Activated CD4-positive, alpha-beta T cell treated with anti-CD3 and anti-CD28 coated beads for 4 hours (primary cell): ENCODE data around the gene MLH3.
A peak's percentile ranks its signal among the peaks of the same experiment; 100 is the strongest.
"Not testable (repeated sequence)": the region's sequence is repeated elsewhere in the genome, so short reads cannot be mapped to it uniquely, and the experiment has no call there.

ENCODE experiments used
- DNase-seq, 2 donors: peaks; one replicate each; pipeline ENCODE4 v3.0.0-alpha.2; 2020

The MLH3 gene

DNA sequence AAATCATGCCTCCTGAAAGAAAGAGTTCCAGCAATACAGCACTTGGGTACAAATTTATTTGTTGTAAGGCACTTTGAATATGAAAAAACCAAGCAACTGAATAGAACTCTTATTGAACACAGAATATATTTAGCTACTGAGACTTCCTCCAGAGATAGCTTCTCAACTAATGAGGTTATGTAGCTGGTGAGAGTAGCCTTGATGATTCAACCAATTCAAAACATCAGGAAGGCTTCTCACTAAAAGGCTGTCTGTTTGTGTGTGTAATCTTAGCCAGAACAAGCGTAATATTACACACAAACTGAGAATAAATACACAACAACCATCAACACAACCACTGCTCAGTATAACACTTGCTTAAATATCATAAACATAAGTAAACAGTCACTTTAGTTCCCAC is 28.2 kb downstream of the MLH3 start:
- no peak for DNase-seq

DNA sequence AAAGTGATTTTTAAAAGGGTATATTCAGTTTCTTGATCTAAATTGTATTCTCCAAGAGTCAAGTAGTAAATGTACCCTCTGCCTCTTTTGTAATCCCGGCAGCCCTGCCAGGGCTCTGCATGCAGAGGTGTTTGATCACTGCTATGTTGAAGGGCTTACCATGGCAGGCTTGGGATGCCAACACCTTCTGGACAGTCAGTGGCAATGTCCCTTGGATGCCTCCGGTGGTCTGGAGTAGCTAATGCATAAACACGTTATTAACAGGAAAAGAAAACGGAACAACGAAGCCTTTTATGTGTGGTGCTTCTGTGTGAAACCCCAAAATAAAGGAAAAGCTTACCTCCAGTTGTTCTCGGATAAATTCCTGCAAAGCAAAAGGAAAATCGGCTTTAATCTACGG is 28.6 kb downstream of the MLH3 start:
- no peak for DNase-seq

DNA sequence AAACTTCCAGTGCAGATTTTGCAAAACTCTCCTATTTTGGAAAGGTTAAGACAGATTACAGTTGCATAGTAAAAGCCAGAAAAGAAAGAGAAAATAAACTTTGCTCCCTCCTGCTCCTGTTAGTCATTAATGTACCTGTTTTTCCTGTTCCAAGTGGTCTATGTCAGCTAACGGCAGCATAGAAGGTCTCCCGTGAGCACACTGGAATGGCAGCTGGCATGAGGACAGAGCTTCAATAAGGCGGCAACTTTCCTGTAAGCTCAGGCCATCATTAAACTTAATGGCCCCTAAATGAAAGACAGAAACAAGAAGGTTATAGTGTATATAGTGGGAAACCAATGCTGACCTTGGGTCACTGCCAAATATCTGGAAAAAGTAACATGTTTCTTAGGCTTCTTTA is 32.6 kb downstream of the MLH3 start:
- no peak for DNase-seq

DNA sequence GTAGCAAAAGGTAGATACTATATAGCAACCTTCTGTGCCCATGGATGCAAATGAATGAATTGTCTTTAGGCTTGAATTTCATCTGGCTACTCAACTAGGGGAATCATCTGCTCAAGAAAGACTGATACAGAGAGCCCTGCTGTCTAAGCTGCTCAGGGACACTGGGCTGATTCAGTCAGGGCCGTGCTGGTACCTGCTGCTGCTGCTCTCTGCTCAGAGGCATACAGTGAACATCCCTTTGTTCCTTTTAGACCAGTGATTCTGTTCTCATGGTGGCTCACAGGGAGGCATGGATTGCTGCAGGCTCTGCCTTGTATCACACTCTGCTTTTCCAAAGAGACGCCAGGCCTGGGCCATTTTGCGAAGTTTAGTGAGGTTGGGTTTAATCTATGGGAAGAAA is 34.5 kb downstream of the MLH3 start:
- no peak for DNase-seq

DNA sequence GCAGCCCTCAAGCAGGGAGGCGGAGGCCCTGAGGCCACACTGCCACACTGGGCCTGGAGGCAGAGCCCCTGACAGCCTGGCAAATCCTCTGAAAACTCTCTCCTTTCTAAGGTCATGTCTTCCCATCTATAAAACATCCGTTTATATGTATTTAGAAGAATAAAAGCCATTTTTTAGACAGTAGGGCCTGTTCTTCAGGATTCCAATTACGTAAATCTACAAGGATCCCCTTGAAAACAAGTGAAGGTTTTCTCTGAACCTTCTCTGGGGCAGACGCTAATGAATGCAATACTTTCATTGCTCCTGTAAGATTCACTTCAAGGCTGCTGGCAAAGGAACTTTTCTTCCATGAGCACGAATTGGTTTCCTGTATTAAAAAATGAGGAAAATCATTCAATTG is 35.8 kb downstream of the MLH3 start:
- no peak for DNase-seq

DNA sequence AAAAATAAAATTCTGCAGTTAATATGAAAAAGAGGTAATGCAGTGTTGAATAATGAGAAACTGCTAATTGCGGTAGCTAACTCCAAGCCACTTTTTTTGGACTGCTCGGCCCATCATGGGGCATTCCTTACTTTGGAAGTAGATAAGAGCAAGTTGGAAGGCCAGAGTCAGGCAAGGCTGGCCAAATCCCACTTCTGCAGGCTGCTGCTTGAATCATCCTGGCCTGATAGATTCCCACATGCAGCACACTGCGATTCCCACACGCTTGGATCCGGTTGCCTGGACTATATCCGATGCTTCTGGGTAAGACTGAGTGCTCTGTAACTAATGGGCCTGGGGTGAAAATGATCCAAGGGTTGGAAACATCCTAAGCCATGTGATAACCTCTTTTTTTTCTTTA is 38.0 kb downstream of the MLH3 start:
- DNase-seq = no peak

DNA sequence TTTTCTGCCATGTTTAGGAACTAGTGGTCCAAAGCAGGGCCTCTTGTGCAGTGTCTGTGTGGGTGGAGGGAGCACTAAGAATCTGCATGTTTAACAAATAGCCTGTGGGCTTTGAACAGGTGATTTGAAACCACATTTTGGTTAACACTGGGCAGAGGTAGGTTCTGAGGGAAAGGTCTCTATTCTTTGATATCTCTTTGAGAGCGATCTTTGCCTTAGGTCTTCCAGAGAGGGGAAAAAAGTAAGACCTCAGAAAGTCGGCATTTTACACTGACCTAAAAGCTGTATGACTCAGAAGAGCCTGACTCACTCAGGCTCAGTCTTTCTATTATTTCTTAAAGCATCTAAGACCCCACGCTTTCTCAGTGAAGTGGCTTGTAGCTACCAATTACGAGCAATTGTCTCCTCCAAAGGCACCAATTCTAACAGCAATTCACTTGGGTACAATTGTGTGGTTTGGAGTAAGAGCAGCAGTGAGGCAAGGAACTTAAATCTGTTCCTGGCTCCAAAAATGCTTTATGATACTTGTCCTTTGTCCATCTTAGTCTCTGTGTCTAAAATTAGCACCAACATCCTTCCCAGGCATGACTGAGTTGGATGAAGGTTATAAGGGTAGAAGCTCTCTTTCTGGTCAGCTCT is 39.8 kb downstream of the MLH3 start:
- peak in 1 of 2 donors; percentile 3 for DNase-seq

DNA sequence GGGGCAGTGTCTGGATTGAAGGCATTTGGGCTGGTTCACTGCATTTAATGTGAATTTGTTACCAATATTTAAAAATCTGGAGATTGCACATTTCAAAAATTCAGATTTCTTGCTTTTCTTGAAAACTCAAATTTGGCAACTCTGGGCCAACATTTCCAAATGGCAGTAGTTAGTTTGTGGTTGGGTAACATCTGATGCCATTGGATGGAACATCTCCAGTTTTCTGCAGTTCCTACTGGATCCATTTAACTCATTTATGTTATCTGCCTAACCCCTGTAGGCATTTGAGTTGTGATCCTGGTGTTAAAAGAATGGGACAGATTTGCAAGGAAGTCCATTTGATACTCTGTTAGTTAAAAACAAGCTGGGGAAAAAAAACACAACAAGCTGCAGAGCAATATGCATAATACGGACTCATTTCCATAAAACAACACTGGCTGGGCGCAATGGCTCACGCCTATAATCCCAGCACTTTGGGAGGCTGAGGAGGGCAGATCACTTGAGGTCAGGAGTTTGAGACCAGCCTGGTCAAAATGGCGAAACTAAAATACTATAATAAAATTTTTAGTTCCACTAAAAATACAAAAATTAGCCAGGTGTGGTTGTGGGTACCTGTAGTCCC is 40.7 kb downstream of the MLH3 start:
- DNase-seq = no peak

DNA sequence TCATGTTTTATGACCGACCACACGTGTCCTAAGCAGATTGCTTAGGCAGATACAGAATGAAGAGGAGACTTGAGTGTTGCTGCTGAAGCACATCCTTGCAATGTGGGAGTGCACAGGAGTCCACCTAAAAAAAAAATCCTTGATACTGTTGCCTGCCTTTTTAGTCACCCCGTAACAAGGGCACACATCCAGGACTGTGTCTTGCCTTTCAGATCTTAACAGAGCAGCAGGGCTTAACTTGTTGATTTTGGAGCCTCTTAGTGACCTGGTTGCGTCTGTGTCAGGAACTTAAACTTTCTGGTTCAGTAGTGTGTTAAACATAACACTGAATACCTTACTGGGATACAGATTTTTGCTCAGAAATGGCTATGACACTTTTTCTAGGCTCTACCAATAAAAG is 42.1 kb downstream of the MLH3 start:
- DNase-seq = no peak

DNA sequence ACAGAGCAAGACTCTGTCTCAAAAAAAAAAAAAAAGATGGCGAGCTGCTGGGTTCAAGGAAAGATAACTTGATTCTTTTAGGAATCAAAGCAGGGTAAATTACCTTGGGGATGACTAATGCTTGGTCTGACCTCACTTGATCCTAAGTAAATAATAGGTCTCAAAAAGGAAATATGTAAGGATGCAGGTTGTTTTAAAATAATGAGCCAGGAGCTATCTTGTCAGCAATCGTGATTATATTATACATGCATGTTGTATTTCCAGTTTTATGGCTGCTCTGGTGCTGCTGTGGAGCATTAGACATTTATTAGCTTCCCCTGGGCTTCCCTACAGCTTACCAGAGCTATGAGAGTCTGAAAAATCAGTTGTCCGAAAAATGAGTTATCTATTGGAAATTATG is 45.9 kb downstream of the MLH3 start:
- DNase-seq = no peak

DNA sequence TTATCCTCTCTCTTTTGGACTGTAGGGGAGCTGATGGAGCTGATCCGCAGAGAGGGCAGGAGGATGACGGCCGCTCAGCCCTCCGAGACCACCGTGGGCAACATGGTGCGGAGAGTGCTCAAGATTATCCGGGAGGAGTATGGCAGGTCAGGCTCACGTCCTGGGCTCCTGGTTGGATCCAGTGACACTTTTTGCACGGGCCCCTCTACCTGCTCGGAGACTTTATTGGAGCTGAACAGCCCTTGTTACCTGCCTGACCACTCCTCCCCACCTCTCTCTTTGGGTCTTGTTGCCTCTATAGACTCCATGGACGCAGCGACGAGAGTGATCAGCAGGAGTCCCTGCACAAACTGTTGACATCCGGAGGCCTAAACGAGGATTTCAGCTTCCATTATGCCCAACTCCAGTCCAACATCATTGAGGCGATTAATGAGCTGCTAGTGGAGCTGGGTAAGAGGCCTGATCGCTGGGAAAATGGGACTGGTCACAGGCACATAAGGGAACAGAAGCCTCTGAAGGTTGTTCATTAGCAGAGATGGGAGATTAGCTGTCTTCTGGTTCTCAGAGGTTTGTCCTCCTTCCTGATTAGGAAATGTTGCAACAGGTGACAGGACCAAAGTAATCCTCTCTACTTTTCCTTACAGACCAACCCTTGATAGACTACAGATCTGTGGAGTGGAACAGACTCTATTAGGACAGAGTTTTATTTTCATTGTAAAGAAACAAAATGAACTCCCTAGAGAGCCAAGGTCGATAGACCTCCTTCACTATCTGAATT is 47.8 kb downstream of the MLH3 start:
- DNase-seq = peak in 1 of 2 donors; percentile 8

DNA sequence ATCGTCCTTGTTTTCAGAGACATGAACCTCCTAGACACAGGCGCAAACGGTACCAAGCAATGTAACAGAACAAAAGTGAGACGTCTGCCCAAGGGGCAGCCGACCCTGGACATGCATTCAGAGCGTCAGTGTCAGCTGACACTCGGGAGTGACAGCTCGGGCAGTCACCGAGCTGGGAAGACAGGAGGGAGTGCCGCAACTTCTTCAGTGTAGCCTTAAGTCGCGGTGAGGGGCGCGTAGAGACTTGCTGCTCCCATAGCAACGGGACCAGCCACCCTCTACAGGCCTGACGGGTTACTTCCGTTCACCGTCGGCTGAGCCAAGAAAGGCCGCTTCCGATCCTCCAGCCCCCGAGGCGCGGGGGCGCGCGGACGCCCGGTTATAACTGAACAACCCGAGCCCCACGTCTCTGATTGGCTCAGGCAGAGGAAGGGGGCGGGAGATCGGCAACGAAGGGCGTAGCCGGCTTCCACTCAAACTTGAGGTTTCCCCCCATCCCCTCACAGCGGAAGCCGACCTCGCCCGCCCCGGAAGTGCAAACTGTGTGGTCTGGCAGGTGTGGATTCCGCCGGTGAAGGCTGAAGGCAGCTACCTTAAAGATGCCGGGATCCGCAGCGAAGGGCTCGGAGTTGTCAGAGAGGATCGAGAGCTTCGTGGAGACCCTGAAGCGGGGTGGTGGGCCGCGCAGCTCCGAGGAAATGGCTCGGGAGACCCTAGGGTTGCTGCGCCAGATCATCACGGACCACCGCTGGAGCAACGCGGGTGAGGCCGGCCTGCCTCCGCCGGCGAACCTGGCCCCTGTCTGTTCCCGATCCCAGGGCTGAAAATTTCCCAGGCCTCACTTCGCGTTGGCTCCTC is 48.6 kb downstream of the MLH3 start, which contains the start of gene EIF2B2:
TSS of gene EIF2B2 (plus strand) at position 530 of the 858 bp plus-strand sequence. CDS start at position 600, 70 bp downstream.
- DNase-seq = peak; percentile 98

DNA sequence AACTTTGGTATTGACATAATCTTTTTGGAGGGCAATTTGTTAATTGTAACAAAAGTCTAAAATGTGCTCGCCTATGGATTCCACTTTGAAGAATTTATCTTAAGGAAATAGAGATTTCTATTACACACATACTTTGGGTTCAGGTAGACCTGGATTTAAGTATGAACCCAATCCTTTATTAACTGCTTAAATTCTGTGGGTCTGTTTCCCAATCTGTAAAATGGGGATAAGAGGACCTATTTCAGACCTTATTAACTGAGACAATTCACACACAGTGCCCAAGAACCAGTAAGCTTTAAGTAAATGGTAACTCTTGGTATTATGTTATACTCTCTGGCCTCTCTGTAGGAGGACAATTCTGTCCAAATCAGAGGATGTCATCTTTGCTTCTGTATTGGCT is 49.4 kb downstream of the MLH3 start:
- DNase-seq = no peak

DNA sequence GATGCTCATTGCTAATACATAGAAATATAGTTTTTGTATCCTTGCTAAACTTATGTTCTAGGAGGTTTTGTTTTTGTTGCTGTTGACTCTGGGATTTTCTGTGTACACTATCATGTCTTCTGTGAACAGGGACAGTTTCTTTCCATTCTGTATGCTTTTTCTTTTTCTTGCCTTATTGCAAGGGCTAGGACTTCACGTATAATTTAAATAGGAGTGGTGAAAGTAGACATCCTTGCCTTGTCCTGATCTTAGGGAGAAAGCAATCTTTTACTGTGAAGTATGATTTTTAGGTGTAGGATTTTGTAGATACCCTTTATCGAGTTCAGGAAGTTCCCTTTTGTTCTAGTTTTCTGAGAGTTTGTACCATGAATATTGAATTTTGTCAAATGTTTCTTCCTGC is 50.0 kb downstream of the MLH3 start:
- DNase-seq = no peak

DNA sequence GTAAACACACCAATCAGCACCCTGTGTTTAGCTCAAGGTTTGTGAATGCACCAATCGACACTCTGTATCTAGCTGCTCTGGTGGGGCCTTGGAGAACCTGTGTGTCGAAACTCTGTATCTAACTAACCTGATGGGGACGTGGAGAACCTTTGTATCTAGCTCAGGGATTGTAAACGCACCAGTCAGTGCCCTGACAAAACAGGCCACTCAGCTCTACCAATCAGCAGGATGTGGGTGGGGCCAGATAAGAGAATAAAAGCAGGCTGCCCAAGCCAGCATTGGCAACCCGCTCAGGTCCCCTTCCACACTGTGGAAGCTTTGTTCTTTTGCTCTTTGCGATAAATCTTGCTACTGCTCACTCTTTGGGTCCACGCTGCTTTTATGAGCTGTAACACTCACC is 55.5 kb downstream of the MLH3 start:
- DNase-seq = not testable (repeated sequence)

DNA sequence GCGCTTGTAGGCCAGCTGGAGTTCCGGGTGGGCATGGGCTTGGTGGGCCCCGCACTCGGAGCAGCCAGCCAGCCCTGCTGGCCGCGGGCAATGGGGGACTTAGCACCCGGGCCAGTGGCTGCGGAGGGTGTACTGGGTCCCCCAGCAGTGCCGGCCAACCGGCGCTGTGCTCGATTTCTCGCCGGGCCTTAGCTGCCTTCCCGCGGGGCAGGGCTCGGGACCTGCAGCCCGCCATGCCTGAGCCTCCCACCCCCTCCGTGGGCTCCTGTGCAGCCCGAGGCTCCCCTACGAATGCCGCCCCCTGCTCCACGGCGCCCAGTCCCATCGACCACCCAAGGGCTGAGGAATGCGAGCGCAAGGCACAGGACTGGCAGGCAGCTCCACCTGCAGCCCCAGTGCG is 57.1 kb downstream of the MLH3 start:
- not testable (repeated sequence) for DNase-seq

DNA sequence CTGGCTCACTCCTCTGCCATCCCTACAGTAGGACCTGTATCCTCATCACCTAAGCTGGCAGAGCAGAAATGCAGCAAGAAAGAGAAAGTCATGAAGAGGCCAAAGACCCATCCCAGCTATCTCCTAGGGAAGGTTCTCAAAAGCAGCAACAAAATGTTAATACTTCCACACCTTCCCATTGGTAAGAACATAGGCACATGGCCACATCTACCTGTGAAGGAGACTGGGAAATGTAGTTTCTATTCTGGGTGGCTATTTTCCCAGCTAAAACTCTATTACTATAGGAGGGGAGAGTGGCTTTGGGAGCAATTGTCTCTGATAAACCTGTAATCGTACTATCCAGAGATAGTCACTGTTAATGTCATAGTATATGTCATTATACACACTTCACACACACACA is 62.3 kb downstream of the MLH3 start:
- DNase-seq = no peak

DNA sequence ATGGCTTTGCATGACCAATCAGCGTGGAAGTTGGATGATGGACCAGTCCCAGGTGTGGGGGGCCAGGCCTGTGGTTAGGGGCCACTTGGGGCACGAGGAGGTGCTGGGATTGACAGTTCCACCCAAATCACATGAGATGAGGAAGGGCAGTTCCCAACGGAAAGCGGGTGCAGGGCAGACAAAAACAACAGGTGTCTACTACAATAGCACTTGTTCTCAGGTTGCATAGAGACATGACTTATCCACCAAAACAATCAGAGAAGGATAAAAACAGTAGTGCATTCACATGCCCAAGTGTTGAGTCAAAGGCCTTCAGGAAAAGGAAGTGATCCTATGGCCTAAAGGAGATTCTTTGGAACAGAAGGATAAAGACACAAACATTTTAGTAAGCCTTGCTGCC is 63.1 kb downstream of the MLH3 start:
- no peak for DNase-seq

DNA sequence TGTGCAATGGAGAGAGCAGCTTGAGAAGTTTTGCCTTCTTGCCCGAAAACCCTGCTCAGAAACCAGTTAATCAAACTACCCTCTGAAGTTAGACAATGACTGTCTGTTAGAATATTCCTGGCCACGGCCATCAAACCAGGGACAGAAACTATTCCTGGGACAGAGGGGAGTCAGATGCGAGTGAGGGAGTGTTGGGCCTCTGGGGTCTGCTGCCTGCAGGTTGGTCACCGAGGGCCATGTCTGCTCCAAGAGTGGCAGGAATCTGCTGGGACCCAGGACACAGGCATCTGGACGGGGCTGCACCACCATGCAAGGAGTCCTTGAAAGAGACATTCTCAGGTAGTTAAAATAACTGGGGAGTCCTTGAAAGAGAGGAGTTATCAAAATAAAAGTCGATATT is 65.5 kb downstream of the MLH3 start:
- no peak for DNase-seq

DNA sequence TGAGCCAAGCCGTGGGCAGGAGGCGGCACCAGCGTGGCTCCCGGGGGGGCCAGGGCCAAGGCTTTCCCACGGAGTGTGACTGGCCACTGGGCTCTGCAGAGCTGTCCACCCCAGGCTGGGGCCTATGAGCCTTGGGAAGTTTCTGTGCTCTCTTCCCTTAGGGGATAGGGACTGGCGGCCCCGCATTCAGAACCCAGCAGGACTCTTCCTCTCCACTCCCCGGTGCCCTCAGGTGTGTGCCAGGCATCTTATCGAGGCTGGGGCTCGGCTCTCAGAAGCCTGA is 66.3 kb downstream of the MLH3 start:
- DNase-seq = no peak

DNA sequence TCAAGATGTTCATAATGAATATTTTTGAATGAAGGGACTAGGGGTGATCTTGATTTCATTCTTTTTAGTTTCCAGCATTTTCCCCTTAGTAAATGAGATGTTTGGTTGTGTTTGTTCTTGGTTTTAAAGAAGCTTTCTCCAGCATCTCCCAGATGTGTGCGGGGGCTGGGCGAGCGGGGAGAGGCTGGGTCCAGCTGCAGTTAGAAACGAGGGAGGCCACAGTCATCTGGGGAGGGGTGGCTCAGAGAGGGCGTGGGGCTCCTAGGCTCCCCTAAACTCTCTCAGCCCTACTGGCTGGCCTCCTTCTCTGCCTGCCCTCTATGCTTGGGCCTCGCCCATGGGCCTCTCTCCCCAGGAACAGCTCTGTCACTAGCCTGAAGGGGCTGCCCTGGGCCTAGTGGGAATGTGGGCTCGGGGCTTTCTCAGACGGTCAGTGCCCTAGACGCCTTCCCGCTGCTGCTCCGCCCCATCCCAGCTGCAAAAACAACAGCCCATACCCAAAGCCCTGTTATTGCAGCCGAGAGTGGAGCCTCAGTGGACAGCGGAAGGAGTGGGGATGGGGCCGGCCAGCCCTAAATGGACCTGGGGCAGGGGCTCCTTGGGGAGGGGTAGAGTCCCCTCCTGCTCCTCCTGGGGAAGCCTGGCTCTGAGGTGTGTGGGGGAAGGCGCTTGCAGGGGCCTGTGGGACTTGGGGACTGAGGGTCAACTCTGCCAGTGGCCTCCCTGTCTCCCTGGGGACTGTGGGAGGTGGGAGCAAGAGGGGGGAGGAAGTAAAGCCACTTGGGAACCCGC is 66.8 kb downstream of the MLH3 start:
- DNase-seq = no peak

DNA sequence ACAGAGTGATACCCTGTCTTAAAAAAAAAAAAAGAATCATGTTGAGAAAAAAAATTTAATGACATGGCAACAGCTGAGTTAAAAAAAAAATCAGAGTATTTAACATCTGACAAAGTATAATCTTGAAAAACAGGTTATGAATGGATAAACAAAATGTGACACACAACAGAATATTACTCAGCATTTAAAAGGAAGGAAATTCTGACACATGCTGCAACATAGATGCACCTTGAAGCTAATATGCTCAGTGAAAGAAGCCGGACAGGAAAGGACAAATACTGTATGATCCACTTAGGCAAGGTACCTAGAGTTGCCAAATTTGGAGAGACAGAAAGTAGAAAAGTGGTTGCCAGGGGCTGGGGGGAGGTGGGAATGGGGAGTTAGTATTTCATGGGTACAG is 67.9 kb downstream of the MLH3 start:
- DNase-seq = no peak

DNA sequence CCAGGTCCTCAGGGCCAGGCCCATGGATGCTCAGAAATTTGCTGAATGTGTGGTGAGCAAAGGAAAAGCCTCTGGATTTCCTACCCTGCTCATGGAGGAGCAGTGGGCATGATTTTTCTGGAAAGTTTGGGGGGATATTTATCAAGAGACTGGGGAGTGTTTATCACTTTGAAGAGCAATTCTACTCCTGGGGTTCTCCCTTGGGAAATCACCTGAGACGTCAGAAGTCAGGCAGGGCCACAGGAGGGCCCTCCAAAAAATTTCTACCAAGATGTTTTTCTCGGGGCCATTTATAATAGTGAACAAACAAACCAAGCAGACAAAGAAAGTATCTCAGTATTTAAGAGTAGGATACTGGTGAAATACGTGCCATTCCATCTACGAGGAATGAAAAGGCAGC is 68.6 kb downstream of the MLH3 start:
- no peak for DNase-seq
